ENCODE results near the gene NR2F1-AS1. TPM values are rescaled to one million over a fixed set of nuclear protein-coding genes. Genes with fewer than 3 reads are reported as not detected.

The NR2F1-AS1 gene
- total and polyA plus RNA-seq, 9 of the 15 experiments (the other 6 are each of a cell fraction or from before 2014, with no cell fraction given), result not detected

GRCh38 chr5:93438124-93438523 lies 142.9 kb downstream of the NR2F1-AS1 start (continued):
- TF ChIP-seq REST (IDR thresholded peaks at IDR 0.05; ENCODE audit: borderline replicate concordance), result no peak
- no peak for TF ChIP-seq REST (CRISPR knock-in tag; IDR thresholded peaks at IDR 0.05; ENCODE audit: low read depth)
- TF ChIP-seq ZNF668 (CRISPR knock-in tag; IDR thresholded peaks at IDR 0.05), result no peak
- TF ChIP-seq NEUROD1 (IDR thresholded peaks at IDR 0.05; ENCODE audit: borderline replicate concordance, low read depth, low read length, partially characterized antibody), result no peak
- no peak for TF ChIP-seq TAF1 (IDR thresholded peaks at IDR 0.05; ENCODE audit: control insufficient read depth, extremely low read depth, insufficient read depth, low read length, severe bottlenecking)
- TF ChIP-seq RBM22 (IDR thresholded peaks at IDR 0.05; ENCODE audit: low read depth, low read length, poor library complexity, severe bottlenecking), result no peak
- no peak for TF ChIP-seq NCOA1 (IDR thresholded peaks at IDR 0.05; ENCODE audit: low read depth)
- TF ChIP-seq ZNF140 (CRISPR knock-in tag; IDR thresholded peaks at IDR 0.05), result no peak
- TF ChIP-seq, protein P1, sequence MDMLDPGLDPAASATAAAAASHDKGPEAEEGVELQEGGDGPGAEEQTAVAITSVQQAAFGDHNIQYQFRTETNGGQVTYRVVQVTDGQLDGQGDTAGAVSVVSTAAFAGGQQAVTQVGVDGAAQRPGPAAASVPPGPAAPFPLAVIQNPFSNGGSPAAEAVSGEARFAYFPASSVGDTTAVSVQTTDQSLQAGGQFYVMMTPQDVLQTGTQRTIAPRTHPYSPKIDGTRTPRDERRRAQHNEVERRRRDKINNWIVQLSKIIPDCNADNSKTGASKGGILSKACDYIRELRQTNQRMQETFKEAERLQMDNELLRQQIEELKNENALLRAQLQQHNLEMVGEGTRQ (CRISPR knock-in tag; IDR thresholded peaks at IDR 0.05), result no peak
- TF ChIP-seq ZNF589 (CRISPR knock-in tag; IDR thresholded peaks at IDR 0.05; ENCODE audit: low read depth), result no peak
- no peak for TF ChIP-seq CHD1 (IDR thresholded peaks at IDR 0.05; ENCODE audit: low read length)
- no peak for TF ChIP-seq ETS2 (tag; IDR thresholded peaks at IDR 0.05; ENCODE audit: borderline replicate concordance, poor library complexity, severe bottlenecking)
- no peak for TF ChIP-seq ZBTB2 (IDR thresholded peaks at IDR 0.05)
- no peak for TF ChIP-seq MAZ (CRISPR knock-in tag; conservative IDR thresholded peaks at IDR 0.05 in 1 of 2, IDR thresholded peaks at IDR 0.05 in 1 of 2)
- no peak for TF ChIP-seq ZNF280B (CRISPR knock-in tag; IDR thresholded peaks at IDR 0.05)

Data from K562 (cell line).